T47D (cell line): Measurements from ENCODE around the gene CFTR.

Source experiments
- DNase-seq, 2 experiments: peaks; one replicate each; pipeline versions ENCODE4 v3.0.0 to v3.0.0-alpha.2; 2011 to 2012; ENCODE audit warnings: low read depth in 1 of 2, low spot score in 1 of 2
- JUND ChIP-seq: IDR thresholded peaks from 2 replicates; pipeline ENCODE4 v1.6.1; 2012; ENCODE audit warnings: low read depth
- in situ Hi-C: cut with HindIII; loops from 2 replicates; pipeline ENCODE4 v1.10.0; 2016; ENCODE audit warnings: low sequenced_read_pairs, low pct_unique_long_range_greater_than_20kb

CFTR gene

GRCh38 chr7:117606132-117606531 lies 126.3 kb downstream of the CFTR start:
- in situ Hi-C loops, result no loop called here
- no peak for DNase-seq
- TF ChIP-seq JUND, result no peak

GRCh38 chr7:117610396-117610795 lies 130.6 kb downstream of the CFTR start:
- no peak for TF ChIP-seq JUND
- in situ Hi-C loops, result no loop called here
- no peak for DNase-seq

GRCh38 chr7:117612637-117613036 lies 132.8 kb downstream of the CFTR start:
- no peak for TF ChIP-seq JUND
- peak in 1 of 2 experiments; percentile 75 for DNase-seq
- in situ Hi-C loops, result no loop called here

- no peak for DNase-seq
- TF ChIP-seq JUND, result no peak
- in situ Hi-C loops, result no loop called here
Observed at GRCh38 chr7:117616694-117617093, 136.9 kb downstream of the CFTR start.

- in situ Hi-C loops, result no loop called here
- no peak for TF ChIP-seq JUND
- DNase-seq, result peak in 1 of 2 experiments; percentile 51
Observed at GRCh38 chr7:117619681-117620080, 139.9 kb downstream of the CFTR start.

GRCh38 chr7:117621075-117621618 lies 141.3 kb downstream of the CFTR start:
- no peak for DNase-seq
- no peak for TF ChIP-seq JUND
- in situ Hi-C loops, result no loop called here

- no peak for DNase-seq
- in situ Hi-C loops, result no loop called here
- TF ChIP-seq JUND, result no peak
Observed at GRCh38 chr7:117623606-117624005, 143.8 kb downstream of the CFTR start.

- DNase-seq, result no peak
- in situ Hi-C loops, result no loop called here
- no peak for TF ChIP-seq JUND
Observed at GRCh38 chr7:117630501-117630900, 150.7 kb downstream of the CFTR start.

GRCh38 chr7:117630907-117631564 lies 151.2 kb downstream of the CFTR start:
- in situ Hi-C loops, result no loop called here
- TF ChIP-seq JUND, result no peak
- no peak for DNase-seq

- TF ChIP-seq JUND, result no peak
- in situ Hi-C loops, result no loop called here
- no peak for DNase-seq
Observed at GRCh38 chr7:117631652-117632051, 151.8 kb downstream of the CFTR start.

- in situ Hi-C loops, result no loop called here
- DNase-seq, result no peak
- TF ChIP-seq JUND, result no peak
Observed at GRCh38 chr7:117637937-117638336, 158.1 kb downstream of the CFTR start.

GRCh38 chr7:117639966-117640365 lies 160.1 kb downstream of the CFTR start:
- in situ Hi-C loops, result no loop called here
- DNase-seq, result no peak
- TF ChIP-seq JUND, result no peak

- in situ Hi-C loops, result no loop called here
- TF ChIP-seq JUND, result no peak
- DNase-seq, result no peak
Observed at GRCh38 chr7:117640465-117640864, 160.6 kb downstream of the CFTR start.
